NCI-H146 treated with DMSO at 0.1 percent for 48 hours (cell line): ENCODE data around the gene WDPCP.
"Not testable (repeated sequence)": the region's sequence is repeated elsewhere in the genome, so short reads cannot be mapped to it uniquely, and the experiment has no call there.

Experiments
- DNase-seq: peaks from one replicate; lab custom pipeline; 2025; ENCODE audit not compliant: unreplicated experiment; lab: John Stamatoyannopoulos, UW

Gene WDPCP

DNA sequence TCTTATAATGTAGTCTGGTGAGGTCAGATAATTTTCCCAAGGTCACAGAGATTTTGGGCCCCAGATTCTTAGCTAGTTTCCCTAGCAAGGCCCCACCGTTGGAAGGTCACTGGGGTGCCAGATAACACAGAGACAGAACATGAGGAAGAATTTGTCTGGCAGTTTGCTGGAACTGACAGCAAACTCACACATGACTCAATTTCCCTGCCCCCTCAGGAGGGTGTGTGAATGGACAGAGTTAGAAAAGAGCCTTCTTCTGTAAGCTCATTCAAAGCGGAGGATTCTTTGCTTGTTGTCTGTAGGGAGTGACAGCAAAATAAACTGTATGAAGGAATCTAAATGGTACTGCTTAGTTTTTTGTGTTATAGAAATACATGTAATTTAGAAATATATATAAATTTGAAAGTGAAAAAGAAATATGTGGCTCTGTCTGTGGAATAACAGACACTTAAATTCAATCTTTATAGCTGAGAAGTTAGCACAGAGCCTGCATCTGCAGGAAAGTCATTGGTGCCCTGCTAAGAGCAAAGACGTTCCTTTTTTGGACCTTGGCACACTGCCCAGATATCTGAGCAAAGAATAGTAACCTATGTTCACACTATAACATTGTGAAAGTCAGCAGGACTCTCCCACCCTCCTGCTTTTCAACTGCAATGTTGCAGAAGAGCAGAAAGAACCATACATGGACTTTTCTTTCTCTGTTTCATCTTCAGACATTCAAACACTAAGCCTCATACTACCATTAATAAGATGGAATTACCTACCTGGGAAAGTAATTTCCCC lies 2.5 kb upstream of the WDPCP start:
- DNase-seq = no peak

DNA sequence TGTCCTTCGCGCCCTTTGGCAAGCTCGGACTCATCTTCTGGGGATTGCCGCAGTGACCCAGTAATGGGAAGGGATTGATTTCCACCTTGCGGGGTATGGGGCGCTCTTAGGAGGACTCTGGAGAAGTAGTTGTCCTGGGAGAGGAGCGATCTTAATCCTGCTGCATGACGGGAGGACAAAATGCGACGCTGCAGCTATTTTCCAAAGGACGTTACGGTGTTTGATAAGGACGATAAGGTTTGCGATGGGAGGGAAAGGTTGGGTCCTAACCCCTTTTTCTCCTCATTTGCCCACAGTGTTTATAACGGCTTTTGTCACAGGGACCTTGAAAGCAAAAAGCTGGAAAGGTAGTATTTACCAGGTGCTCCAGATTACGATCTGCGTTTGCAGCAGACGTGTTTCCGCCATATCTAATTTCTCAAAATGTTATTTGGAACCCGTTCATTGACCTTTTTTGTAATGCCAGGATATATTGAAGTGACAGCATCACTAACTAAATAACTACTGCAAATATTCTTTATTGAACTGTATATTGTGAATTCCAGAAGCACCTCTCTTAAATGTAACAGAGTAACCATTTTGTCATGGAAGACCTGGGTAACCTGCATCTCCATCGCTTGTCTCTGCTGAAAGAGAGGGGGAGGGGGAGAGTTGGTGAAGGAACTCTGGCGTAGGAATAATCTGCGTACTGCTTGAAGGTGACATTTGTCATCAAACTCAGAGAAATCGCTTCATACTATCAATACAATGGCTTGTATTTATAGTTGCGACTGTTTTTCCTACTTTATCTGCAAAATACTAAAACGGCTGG lies 1.1 kb upstream of the WDPCP start:
- peak; percentile 58 for DNase-seq

DNA sequence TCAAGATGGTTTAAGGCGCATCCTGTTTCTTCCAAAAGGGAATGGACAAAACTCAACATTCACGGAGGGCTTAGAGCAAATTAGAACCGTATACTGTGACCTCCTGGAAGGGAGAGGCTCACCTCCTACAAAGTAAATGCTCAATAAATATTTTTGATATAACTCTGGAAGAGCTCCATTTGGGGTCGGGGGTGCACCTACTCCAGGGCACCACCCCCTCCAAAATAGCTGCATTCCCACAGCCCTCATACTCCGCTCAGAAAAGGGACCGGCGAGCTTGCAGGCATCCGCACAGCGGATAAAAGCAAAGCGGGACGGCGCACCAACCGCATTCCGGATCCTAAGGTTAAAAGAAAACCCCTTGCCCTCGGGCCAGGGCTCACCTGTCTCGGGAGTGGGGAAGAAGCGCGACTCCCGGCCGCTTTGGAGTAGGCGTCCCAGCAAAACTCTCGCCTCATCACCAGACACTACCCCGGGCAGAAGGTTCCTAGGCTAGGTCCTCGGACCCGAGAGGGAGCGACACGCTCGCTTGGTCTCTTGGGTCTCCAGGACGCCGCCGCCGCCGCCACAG lies 378 bp downstream of the WDPCP start:
- DNase-seq = no peak

DNA sequence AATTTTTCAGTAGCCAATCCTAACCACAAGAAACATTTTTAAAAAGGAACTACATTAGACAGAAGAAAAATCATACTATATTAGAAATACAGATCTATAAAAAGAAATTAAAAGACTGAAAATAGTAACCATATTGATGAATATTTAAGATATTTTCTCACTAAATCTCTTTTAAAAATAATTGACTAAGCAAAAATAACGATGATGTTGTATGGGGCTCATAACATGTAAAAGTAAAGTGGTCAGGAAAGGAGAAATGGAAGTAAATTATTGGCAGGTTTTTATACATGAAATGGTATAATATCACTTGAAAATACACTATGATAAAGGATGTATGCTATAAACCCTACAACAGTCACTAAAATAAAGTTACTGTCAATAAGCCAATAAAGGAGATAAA lies 5.4 kb downstream of the WDPCP start:
- DNase-seq = no peak

DNA sequence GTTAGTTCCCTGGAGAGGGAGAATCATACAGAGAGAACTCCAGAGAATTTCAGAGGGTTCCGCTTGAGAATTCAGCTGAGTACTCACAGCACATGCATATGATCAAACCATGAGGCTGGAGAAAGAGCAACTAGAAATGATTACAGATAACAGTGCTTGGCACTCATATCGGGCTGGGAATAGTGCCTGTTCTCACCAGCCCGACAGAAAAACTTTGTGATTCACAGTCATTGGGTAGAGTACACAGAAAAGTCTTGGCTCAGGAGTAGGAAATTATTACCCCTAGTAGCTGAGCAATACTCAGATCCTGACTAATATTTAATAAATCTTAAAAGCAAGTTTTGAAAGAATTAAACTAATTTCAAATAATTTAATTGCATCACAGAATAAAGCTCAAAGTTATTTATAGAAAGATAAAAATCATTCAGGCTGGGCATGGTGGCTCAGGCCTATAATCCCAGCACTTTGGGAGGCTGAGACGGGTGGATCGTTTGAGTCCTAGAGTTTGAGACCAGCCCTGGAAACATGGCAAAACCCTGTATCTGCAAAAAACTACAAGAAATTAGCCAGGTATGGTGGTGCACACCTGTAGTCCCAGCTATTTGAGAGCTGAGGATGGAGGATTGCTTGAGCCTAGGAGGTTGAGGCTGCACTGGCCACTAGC lies 6.8 kb downstream of the WDPCP start:
- DNase-seq = no peak

DNA sequence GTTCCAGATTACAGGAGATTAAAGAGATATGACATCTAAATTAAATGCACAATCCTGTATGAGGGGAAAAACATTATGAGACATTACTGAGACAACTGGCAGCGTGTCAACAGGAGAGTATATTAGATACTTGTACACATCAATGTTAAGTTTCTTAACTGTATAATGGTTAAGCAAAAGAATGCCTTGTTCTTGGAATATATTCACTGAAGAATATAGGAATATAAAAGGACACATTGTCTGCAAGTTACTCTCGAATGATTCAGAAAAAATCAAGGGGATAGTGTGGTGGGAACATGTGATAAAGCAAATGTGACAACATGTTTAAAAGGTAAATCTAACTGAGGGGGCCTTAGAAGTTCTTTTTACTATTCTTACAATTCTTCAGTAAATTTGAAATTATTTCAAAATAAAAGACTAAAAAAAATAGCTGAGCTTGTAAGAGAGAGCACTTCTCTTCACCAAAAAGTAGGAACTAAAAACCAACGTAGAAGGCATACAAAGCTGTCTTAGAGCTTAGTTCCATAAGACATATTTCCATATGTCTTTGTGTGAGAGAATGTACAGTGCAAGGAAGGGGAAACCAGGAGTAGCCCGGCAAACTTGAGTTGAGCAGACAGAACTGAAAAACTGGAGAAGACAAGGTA lies 7.5 kb downstream of the WDPCP start:
- DNase-seq = no peak

DNA sequence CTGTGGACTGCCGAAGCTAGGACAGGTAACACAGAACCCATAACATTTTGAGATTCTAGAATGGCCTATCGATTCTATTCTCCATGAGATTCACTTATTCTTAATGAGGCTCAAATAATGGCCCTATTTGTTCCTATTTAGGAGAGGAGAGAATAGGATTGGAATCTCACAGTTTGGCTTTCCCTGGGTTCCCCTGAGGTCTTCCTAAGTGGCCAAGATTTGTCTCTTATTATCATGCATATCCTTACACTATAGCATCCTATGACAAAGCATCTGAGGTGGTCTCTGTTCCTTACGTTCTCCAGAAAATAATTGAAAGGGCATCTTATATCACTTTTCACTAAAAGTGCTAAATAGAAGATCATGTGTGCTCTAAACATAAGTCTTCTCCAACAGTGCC lies 9.5 kb downstream of the WDPCP start:
- no peak for DNase-seq

DNA sequence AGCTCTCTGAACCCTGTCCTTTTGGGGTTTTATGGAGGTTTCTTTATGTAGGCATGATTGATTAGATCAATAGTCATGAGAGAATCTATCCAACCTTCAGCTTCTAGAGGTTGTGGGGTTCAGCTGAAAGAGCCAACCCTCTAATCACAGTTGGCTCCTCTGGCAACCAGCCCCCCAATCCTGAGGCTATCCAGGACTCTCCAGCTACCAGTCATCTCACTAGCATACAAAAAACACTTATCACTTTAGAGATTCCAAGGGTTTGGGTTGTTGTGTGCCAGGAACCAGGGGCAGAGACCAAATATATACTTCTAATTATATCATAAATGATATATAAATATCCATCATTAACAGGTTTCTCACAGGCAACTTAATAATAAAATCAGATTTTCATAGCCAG lies 11.7 kb downstream of the WDPCP start:
- no peak for DNase-seq

DNA sequence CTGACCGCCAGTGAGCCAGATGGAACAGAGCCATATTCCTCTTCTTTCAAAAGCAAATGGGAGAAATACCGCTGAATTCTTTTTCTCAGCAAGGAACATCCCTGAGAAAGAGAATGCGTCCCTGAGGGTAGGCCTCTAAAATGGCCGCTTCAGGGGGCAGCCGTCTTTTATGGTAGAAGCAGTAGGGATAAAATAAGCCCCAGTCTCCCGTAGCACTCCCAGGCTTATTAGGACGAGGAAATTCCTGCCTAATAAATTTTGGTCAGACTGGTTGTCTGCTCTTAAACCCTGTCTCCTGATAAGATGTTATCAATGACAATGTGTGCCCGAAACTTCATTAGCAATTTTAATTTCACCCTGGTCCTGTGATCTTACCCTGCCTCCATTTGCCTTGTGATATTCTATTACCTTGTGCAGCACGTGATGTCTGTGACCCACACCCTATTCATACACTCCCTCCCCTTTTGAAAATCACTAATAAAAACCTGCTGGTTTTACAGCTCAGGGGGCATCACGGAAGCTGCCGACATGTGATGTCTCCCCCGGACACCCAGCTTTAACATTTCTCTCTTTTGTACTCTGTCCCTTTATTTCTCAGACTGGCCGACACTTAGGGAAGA lies 14.4 kb downstream of the WDPCP start:
- not testable (repeated sequence) for DNase-seq

DNA sequence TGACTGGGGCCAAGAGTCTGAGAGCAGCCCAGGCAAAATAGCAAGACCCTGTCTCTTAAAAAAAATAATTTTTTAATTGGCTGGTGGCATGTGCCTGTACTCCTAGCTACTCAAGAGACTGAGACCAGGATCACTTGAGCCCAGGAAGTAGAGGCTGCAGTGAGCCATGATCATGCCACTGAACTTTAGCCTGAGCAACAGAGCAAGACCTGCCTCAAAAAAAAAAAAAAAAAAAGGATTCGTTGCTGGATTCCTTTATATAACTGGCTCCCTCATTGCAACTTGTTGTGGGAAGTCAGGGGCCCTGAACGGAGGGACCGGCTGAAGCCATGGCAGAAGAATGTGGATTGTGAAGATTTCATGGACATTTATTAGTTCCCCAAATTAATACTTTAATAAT lies 15.3 kb downstream of the WDPCP start:
- DNase-seq = not testable (repeated sequence)

DNA sequence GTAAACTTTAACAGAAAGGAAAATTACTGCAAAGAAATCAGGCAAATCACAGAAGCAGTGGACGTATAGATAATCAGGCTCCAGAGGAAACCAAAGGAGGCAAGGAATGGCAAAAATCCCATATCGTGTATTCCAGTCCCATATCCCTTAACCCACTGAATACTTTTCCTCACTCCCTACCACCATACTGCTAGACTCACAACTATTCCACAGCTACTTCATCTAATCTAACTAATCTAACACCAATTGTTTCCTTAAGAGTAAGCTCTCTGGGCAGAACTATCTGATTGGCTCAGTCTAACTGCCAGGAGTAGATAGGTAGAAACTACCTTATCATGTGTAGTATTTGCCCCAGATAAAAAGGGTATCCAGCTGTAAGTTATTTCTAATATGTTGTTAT lies 16.3 kb downstream of the WDPCP start:
- DNase-seq = no peak

DNA sequence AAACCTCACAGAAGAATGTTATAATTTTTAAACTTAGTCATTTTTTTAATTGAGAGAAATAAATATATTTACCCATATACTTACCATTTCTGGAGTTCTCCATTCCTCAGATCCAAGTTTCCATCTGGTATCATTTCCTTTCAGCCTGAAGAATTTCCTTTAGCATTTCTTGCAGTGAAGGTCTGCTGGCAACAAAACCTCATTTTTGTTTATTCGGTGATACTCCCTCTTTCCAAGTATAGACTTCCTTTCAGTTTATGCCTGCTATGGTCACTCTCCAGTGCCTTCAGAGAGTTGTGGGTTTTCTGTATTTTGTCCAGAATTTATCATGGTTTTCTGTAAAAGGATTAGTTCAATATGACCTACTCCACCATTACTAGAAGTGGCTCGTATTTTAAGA lies 17.0 kb downstream of the WDPCP start:
- DNase-seq = no peak

DNA sequence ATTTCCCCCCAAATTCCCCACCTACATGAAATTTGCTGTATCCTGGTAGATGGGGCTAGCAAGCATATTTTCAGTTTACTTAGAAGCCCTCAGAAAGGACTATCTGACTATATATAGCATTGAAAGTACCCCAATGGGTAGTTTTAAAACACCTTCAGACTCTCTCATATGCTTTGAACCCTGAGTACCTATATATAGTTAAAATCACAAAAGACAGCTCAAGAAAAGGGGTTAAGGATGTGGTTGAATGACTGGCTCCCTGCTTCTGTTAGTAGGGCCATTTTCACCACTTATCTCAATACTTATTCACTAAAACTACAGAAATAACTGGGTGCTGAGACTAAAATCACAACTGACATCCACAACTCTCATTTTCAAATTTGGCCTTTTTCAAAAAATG lies 18.5 kb downstream of the WDPCP start:
- DNase-seq = no peak

DNA sequence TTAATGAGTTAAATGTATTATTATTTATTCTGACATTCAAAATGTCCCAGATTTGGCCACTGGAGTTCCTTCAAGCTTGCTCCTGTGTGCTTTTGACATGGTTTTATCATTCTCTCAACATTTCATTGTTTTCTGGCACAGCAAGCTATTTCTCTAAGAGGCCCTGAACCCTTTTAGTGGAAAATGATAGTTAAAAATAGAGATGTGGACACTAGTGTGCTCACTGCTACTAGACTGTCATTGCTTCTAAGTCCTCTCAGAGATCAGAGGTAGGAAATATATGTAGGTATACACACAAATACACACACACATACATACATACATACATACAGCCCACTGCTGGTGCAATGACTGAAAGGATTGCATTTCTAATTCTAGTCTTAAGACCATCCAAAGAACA lies 25.5 kb downstream of the WDPCP start:
- DNase-seq = no peak

DNA sequence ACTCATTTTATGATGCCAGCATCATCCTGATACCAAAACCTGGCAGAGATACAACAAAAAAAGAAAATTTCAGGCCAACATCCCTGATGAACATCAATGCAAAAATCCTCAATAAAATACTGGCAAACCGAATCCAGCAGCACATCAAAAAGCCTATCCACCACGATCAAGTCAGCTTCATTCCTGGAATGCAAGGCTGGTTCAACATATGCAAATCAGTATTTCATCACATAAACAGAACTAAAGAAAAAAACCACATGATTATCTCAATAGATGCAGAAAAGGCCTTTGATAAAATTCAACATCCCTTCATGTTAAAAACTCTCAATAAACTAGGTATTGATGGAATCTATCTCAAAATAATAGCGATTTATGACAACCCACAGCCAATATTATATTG lies 29.4 kb downstream of the WDPCP start:
- not testable (repeated sequence) for DNase-seq

DNA sequence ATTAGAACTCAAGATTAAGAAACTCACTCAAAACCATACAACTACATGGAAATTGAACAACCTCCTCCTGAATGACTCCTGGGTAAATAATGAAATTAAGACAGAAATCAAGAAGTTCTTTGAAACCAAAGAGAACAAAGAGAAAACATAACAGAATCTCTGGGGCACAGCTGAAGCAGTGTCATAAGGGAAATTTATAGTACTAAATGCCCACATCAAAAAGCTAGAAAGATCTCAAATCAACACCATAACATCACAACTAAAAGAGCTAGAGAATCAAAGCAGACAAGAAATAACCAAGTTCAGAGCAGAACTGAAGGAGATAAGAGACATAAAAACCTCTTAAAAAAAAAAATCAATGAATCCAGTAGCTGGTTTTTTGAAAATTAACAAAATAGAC lies 30.5 kb downstream of the WDPCP start:
- DNase-seq = not testable (repeated sequence)

DNA sequence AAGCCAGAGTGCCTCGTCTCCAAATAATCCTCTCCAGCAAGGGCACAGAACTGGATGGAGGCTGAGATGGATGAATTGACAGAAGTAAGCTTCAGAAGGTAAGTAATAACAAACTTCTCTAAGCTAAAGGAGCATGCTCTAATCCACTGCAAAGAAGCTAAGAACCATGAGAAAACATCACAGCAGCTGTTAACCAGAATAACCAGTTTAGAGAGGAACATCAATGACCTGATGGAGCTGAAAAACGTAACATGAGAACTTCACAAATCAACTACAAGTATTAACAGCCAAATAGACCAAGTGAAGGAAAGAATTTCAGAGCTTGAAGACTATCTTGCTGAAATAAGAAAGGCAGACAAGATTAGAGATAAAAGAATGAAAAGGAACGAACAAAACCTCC lies 32.3 kb downstream of the WDPCP start:
- no peak for DNase-seq

DNA sequence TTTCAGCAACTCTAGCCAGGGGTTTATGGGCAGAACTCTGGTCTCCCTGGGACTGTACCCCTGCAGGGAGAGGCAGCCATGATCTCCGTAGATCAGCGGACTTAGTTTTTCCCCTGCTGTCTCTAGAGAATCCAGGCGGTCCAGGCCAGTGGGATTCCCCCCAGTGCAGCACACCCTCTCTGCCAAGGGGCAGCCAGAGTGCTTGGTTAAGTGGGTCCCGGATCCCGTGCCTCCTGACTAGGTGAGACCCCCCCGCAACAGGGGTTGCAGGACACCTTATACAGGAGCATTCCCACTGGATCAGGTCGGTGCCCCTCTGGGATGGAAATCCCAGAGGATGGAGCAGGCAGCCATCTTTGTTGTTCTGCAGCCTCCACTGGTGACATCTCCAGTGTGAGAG lies 33.0 kb downstream of the WDPCP start:
- DNase-seq = no peak

DNA sequence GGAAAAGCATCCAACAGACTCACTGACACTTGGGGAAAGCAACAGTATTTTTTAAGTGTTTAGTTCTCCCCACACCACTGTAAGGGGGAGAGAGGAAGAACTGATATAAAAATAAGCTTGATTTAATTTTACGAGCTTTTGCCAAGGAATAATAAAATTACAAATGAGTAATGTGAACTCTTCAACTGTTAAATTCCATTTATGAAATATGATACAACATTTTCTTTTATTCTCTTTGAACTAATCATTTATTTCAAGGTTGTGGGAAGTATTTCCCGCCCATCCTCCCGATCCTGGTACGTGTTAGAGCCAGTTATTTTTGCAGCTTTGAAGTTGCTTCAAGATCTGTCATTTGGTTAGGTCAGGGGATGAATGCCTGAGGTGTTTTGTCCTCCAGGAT lies 35.2 kb downstream of the WDPCP start:
- no peak for DNase-seq

DNA sequence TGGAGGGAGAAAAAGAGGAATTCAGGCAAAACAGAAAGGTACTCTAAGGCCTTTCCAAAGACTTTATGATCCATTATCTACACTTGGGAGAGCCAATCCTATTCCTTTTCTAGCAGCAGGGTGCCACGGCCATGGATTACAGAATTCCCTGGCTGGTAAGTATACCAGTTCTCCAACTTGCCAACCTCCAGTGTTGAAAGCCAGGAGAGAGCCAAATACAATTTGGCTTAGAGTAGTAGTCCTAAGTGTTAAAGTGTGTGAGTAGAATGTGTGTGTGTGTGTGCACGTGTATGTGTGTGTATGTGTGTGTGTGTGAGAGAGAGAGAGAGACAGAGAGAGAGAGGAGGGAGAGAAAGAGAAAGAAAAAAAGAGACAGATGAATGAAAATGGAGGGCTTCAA lies 43.3 kb downstream of the WDPCP start:
- no peak for DNase-seq
